Endothelial cell of umbilical vein (primary cell): ENCODE results near the gene TOMM6. TPM values are rescaled to one million over a fixed set of nuclear protein-coding genes. Genes with fewer than 3 reads are reported as not detected.
A peak's percentile ranks its signal among the peaks of the same experiment; 100 is the strongest.

ENCODE experiments used
- BruUV-seq: library from RNA; stranded (reverse); fragments of 400-500 nt; replicated peaks from 2 replicates; lab custom pipeline; 2021; lab: Mats Ljungman, UMichigan
- CTCF ChIA-PET: fragments of 300-600, 350-600 bp; sonication (Branson Sonifier 250); formaldehyde crosslinking; loops from one replicate; lab custom pipeline; 2021; ENCODE audit warnings: antibody characterized with exemption, inconsistent platforms; lab: Charles Lee
- POLR2A ChIA-PET: fragments of 300-600, 350-600 bp; sonication (Branson Sonifier 250); formaldehyde crosslinking; loops from one replicate; lab custom pipeline; 2021; ENCODE audit warnings: antibody characterized with exemption, inconsistent platforms; lab: Charles Lee
- DNase-seq: peaks from one replicate; pipeline ENCODE4 v3.0.0-alpha.2; 2011; ENCODE audit warnings: low read depth, low spot score
- FAIRE-seq: peaks from 2 replicates; lab custom pipeline; 2011; peaks lifted over from hg19 to GRCh38; lab: Jason Lieb, UNC
- H2AFZ ChIP-seq: 2 replicates; pipeline ENCODE4 v1.6.0; 2012; ENCODE audit warnings: low read depth, low read length, control low read depth, inconsistent platforms
- H3K27ac ChIP-seq: 2 replicates; pipeline ENCODE4 v1.5.1; 2011; ENCODE audit warnings: low read depth, mild to moderate bottlenecking, control low read depth, low read length, moderate library complexity; ENCODE audit not compliant: insufficient read depth
- H3K27me3 ChIP-seq, 2 experiments: 2 replicates each; pipeline versions ENCODE4 v1.6.0 to v1.6.1; 2011; ENCODE audit warnings: low read length in 2 of 2, mixed read lengths in 1 of 2; ENCODE audit not compliant: control insufficient read depth in 2 of 2, insufficient read depth in 2 of 2
- H3K36me3 ChIP-seq, 2 experiments: 2 replicates in 1 of 2; 3 replicates in 1 of 2; pipeline ENCODE4 v1.5.1; 2011; ENCODE audit warnings: low read length in 2 of 2, mild to moderate bottlenecking in 1 of 2, moderate library complexity in 1 of 2; ENCODE audit not compliant: control insufficient read depth in 2 of 2, insufficient read depth in 2 of 2; ENCODE audit errors: extremely low read depth in 1 of 2
- H3K4me1 ChIP-seq: 3 replicates; pipeline ENCODE4 v1.5.1; 2011; ENCODE audit warnings: mild to moderate bottlenecking, low read length; ENCODE audit not compliant: control insufficient read depth, insufficient read depth; ENCODE audit errors: extremely low read depth
- H3K4me2 ChIP-seq: 2 replicates; pipeline ENCODE4 v1.6.1; 2011; ENCODE audit warnings: low read length, control low read depth, mixed read lengths; ENCODE audit not compliant: insufficient read depth
- H3K4me3 ChIP-seq, 3 experiments: fragments of 200-600 bp in 1 of 3; sonication (generic), shearing (Covaris generic) in 1 of 3; replicated peaks in 1 of 3; 2 replicates each; pipeline ENCODE4 v1.5.1; 2011 to 2016; ENCODE audit warnings: control low read depth in 3 of 3, low read length in 3 of 3, mild to moderate bottlenecking in 2 of 3, inconsistent platforms in 1 of 3, low read depth in 1 of 3, moderate library complexity in 1 of 3; ENCODE audit not compliant: insufficient read depth in 1 of 3
- H3K79me2 ChIP-seq: 2 replicates; pipeline ENCODE4 v1.6.0; 2012; ENCODE audit warnings: low read length, inconsistent platforms; ENCODE audit not compliant: control insufficient read depth, insufficient read depth
- H3K9ac ChIP-seq: replicated peaks from 2 replicates; pipeline ENCODE3; 2011; ENCODE audit warnings: low read length, control low read depth; ENCODE audit not compliant: insufficient read depth; ENCODE audit errors: extremely low read depth
- H3K9me1 ChIP-seq: replicated peaks from 3 replicates; pipeline ENCODE4 v1.6.0; 2011; ENCODE audit warnings: mild to moderate bottlenecking, low read length; ENCODE audit not compliant: control insufficient read depth, insufficient read depth; ENCODE audit errors: extremely low read depth
- H3K9me3 ChIP-seq: replicated peaks from 2 replicates; pipeline ENCODE4 v1.5.1; 2012; ENCODE audit warnings: low read length, inconsistent platforms; ENCODE audit not compliant: control insufficient read depth, insufficient read depth
- H4K20me1 ChIP-seq: replicated peaks from 2 replicates; pipeline ENCODE3; 2011; ENCODE audit warnings: mild to moderate bottlenecking, low read length; ENCODE audit not compliant: control insufficient read depth, insufficient read depth; ENCODE audit errors: extremely low read depth
- EZH2 ChIP-seq: IDR thresholded peaks from 2 replicates; pipeline ENCODE4 v1.6.1; 2012; ENCODE audit warnings: borderline replicate concordance, low read depth, mild to moderate bottlenecking, moderate library complexity, low read length, inconsistent platforms; ENCODE audit not compliant: severe bottlenecking
- FOS ChIP-seq: IDR thresholded peaks from 2 replicates; pipeline ENCODE4 v1.6.1; 2011; ENCODE audit warnings: mild to moderate bottlenecking, low read length, moderate library complexity, borderline replicate concordance; ENCODE audit not compliant: insufficient read depth
- GATA2 ChIP-seq: IDR thresholded peaks from 2 replicates; pipeline ENCODE4 v1.7.0; 2011; ENCODE audit warnings: low read depth, mild to moderate bottlenecking, moderate library complexity, mixed read lengths, low read length; ENCODE audit not compliant: insufficient read length, insufficient read depth
- JUN ChIP-seq: IDR thresholded peaks from 2 replicates; pipeline ENCODE4 v1.6.1; 2011; ENCODE audit warnings: borderline replicate concordance, low read depth; ENCODE audit not compliant: insufficient read length, insufficient read depth
- MYC ChIP-seq: IDR thresholded peaks from one replicate; pipeline ENCODE4 v1.6.1; 2011; ENCODE audit warnings: mild to moderate bottlenecking, low read depth, low read length
- POLR2A ChIP-seq: IDR thresholded peaks from 2 replicates; pipeline ENCODE4 v1.6.1; 2012; ENCODE audit warnings: low read depth, mild to moderate bottlenecking, control low read depth, low read length
- POLR2AphosphoS5 ChIP-seq: IDR thresholded peaks from 2 replicates; pipeline ENCODE4 v1.6.1; 2012; ENCODE audit warnings: low read depth, mild to moderate bottlenecking, control low read depth, low read length, moderate library complexity; ENCODE audit not compliant: insufficient read depth
- dilution Hi-C: fragments of 300-500 bp; cut with MboI; formaldehyde crosslinking; loops from one replicate; pipeline ENCODE4 v1.15.0; 2019; ENCODE audit warnings: low sequenced_read_pairs; ENCODE audit not compliant: extremely low pct_ligation_motif_present
- intact Hi-C: fragments of 100-400 bp; cut with micrococcal nuclease; formaldehyde crosslinking; loops from one replicate; pipeline ENCODE4 v1.10.0; 2022
- polyA plus RNA-seq, 4 experiments: library from polyadenylated mRNA; depleted of rRNA in 3 of 4; stranded (reverse) in 3 of 4; unstranded in 1 of 4; fragments of >200 nt; gene quantifications; 2 replicates each; pipeline versions ENCODE4 v1.2.1 to v1.2.3, GENCODE V29; 2011 to 2012; ENCODE audit warnings: missing spikeins in 1 of 4
- total RNA-seq: library from RNA; stranded (reverse); gene quantifications from 2 replicates; pipeline ENCODE4 v1.2.3, GENCODE V29; 2021
- TF ChIP-seq, protein P1 (sequence below): IDR thresholded peaks from 2 replicates; pipeline ENCODE4 v1.6.1; 2011; ENCODE audit not compliant: insufficient read depth, insufficient read length
- TF ChIP-seq, protein P2 (sequence below), 2 donors: IDR thresholded peaks; 1 replicate in 1 of 2; 2 replicates in 1 of 2; pipeline ENCODE4 v1.5.1; 2011; ENCODE audit warnings: low read length in 2 of 2, mild to moderate bottlenecking in 2 of 2, moderate library complexity in 2 of 2, control low read depth in 1 of 2, inconsistent platforms in 1 of 2, low read depth in 1 of 2; ENCODE audit not compliant: insufficient read depth in 1 of 2; ENCODE audit errors: extremely low read depth in 1 of 2

Gene TOMM6
- total and polyA plus RNA-seq, 2 donors (not counting 3 experiments of a cell fraction or from before 2014, with no cell fraction given): 233 to 527 TPM

DNA sequence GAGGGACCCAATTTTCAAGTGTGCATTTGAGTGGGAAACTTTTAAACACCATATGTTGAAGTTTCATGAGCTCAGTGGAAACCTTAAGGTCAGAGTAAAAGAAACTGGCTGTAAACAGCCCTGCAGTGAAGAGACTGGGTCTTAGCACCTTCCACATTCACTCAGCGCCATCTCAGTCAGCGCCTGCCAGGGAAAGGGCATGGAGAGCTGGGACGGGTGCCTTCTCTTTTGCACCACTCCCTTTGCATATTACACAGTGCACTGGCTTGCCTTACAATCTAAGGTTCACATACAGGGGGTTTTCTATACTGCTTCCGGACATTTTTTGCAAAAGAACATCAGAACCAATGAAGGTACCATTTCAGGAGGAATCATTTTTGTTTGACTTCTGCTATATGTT, 4.5 kb downstream of the TOMM6 start:
- TF ChIP-seq GATA2: no peak
- TF ChIP-seq POLR2AphosphoS5: peak; percentile 13
- TF ChIP-seq JUN: no peak
- no peak for TF ChIP-seq EZH2
- no peak for TF ChIP-seq POLR2A
- dilution Hi-C loops: no loop called here
- H4K20me1 ChIP-seq: no peaks in the 10 kb centered on the region
- no peaks in the 10 kb centered on the region for H3K27me3 ChIP-seq
- no peak overlapping the region for H3K9ac ChIP-seq
- H3K36me3 ChIP-seq: peaks cover 6 to 10% of the 10 kb centered on the region in 2 experiments
- no peaks in the 10 kb centered on the region for H3K9me3 ChIP-seq
- ChIA-PET CTCF (interaction anchor here (2.0 kb wide), 1 partner anchor 9 kb away, joined by 8 read pairs; no protein-coding TSS in a partner anchor), POLR2A (no interaction called here)
- H3K79me2 ChIP-seq: peaks cover 17% of the 10 kb centered on the region
- H3K4me1 ChIP-seq: peaks cover 5% of the 10 kb centered on the region
- no peak for DNase-seq
- H3K27ac ChIP-seq: no peak overlapping the region
- no peak overlapping the region for H3K4me2 ChIP-seq
- intact Hi-C loops: no loop called here
- H3K9me1 ChIP-seq: no peaks in the 10 kb centered on the region
- H2AFZ ChIP-seq: no peak overlapping the region
- H3K4me3 ChIP-seq: no peak overlapping the region
- BruUV-seq: no TSS peak
- no peak for FAIRE-seq

DNA sequence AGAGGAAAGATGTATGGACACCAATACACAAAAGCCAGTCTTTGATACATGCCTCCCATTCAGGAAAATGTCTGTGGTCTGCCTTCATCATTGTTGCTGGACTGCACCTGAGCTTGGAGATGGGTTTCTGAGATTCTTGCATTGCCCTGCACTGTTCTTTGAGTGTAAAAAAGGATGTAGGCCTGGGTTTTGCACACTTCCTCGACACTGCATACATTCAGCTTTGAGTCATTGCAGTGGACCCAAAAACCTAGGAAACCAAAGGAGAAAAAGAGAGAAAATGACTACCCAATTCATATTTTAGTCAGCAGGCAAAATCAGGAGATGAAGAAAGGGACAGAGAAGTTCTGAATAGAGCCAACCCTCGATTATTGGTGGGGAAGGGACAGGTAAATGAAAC, 9.0 kb downstream of the TOMM6 start:
- intact Hi-C loops: no loop called here
- no peak overlapping the region for H3K9ac ChIP-seq
- H3K27ac ChIP-seq: no peak overlapping the region
- no peaks in the 10 kb centered on the region for H3K4me1 ChIP-seq
- BruUV-seq: no TSS peak
- no peaks in the 10 kb centered on the region for H3K9me1 ChIP-seq
- no peak overlapping the region for H2AFZ ChIP-seq
- no peak overlapping the region for H3K4me2 ChIP-seq
- no peaks in the 10 kb centered on the region for H3K9me3 ChIP-seq
- no peaks in the 10 kb centered on the region for H3K79me2 ChIP-seq
- CTCF ChIA-PET: interaction anchor here (0.8 to 2.2 kb wide), 2 partner anchors 11 to 124 kb away, joined by 6 read pairs; partner anchors contain the start of genes BYSL and MED20
- H3K27me3 ChIP-seq: no peaks in the 10 kb centered on the region
- TF ChIP-seq GATA2 (no peak), POLR2A (no peak), MYC (no peak), POLR2AphosphoS5 (no peak), JUN (no peak), FOS (no peak), EZH2 (no peak)
- TF ChIP-seq, protein P1, sequence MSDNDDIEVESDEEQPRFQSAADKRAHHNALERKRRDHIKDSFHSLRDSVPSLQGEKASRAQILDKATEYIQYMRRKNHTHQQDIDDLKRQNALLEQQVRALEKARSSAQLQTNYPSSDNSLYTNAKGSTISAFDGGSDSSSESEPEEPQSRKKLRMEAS: no peak
- TF ChIP-seq, protein P2, sequence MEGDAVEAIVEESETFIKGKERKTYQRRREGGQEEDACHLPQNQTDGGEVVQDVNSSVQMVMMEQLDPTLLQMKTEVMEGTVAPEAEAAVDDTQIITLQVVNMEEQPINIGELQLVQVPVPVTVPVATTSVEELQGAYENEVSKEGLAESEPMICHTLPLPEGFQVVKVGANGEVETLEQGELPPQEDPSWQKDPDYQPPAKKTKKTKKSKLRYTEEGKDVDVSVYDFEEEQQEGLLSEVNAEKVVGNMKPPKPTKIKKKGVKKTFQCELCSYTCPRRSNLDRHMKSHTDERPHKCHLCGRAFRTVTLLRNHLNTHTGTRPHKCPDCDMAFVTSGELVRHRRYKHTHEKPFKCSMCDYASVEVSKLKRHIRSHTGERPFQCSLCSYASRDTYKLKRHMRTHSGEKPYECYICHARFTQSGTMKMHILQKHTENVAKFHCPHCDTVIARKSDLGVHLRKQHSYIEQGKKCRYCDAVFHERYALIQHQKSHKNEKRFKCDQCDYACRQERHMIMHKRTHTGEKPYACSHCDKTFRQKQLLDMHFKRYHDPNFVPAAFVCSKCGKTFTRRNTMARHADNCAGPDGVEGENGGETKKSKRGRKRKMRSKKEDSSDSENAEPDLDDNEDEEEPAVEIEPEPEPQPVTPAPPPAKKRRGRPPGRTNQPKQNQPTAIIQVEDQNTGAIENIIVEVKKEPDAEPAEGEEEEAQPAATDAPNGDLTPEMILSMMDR (IDR thresholded peaks at IDR 0.05; ENCODE audit: extremely low read depth in 1 of 2, insufficient read depth in 1 of 2, low read depth in 1 of 2, low read length in 2 of 2): no peak
- peaks cover 2 to 3% of the 10 kb centered on the region in 2 experiments for H3K36me3 ChIP-seq
- no peak for FAIRE-seq
- DNase-seq: no peak
- dilution Hi-C loops: no loop called here
- POLR2A ChIA-PET: interaction anchor here (0.6 kb wide), 1 partner anchor 189 kb away, joined by 12 read pairs; no protein-coding TSS in a partner anchor
- no peaks in the 10 kb centered on the region for H4K20me1 ChIP-seq
- H3K4me3 ChIP-seq: no peak overlapping the region
